ENCODE measurements around the gene RPS6KL1. TPM values are rescaled to one million over a fixed set of nuclear protein-coding genes. Genes with fewer than 3 reads are reported as not detected.

RPS6KL1 gene
- total and polyA plus RNA-seq, 2 experiments from 2014 or later, result 5.6 to 6.5 TPM

- Histone ChIP-seq H3K36me3 (ENCODE audit: insufficient read depth) (no peaks in the 10 kb centered on the region), H4K20me1 (replicated peaks; ENCODE audit: insufficient read depth) (no peaks in the 10 kb centered on the region), H3K27me3 (ENCODE audit: insufficient read depth) (no peaks in the 10 kb centered on the region), H3K4me1 (ENCODE audit: insufficient read depth) (no peaks in the 10 kb centered on the region), H3K9me2 (ENCODE audit: insufficient read depth) (no peaks in the 10 kb centered on the region), H3K27ac (ENCODE audit: low read depth) (no peak overlapping the region), H3F3A (replicated peaks; ENCODE audit: low read depth) (no peaks in the 10 kb centered on the region), H3K4me2 (no peak overlapping the region), H3K79me2 (replicated peaks; ENCODE audit: insufficient read depth) (no peaks in the 10 kb centered on the region), H2AFZ (no peak overlapping the region), H3K4me3 (no peak overlapping the region)
- H3K27ac Mint-ChIP-seq, result no peak overlapping the region
- TF ChIP-seq STAT1 (IDR thresholded peaks at IDR 0.05; ENCODE audit: unreplicated experiment) (no peak), ZNF331 (CRISPR knock-in tag; IDR thresholded peaks at IDR 0.05; ENCODE audit: low read depth) (no peak), REST (IDR thresholded peaks at IDR 0.05; ENCODE audit: unreplicated experiment) (no peak), JUNB (IDR thresholded peaks at IDR 0.05; ENCODE audit: unreplicated experiment) (no peak), ETS1 (IDR thresholded peaks at IDR 0.05) (no peak), EZH2 (IDR thresholded peaks at IDR 0.05; ENCODE audit: low read depth, unreplicated experiment) (no peak), ZNF114 (CRISPR knock-in tag; IDR thresholded peaks at IDR 0.05) (no peak), POLR2AphosphoS5 (IDR thresholded peaks at IDR 0.05; ENCODE audit: low read depth) (no peak), CTCF (conservative IDR thresholded peaks at IDR 0.05; ENCODE audit: low read depth in 2 of 2) (no peak), EZH2phosphoT487 (IDR thresholded peaks at IDR 0.05; ENCODE audit: unreplicated experiment) (no peak), NANOG (IDR thresholded peaks at IDR 0.05; ENCODE audit: borderline replicate concordance) (no peak), ZNF462 (CRISPR knock-in tag; IDR thresholded peaks at IDR 0.05) (no peak), CREB1 (CRISPR knock-in tag; IDR thresholded peaks at IDR 0.05; ENCODE audit: low read depth) (no peak)
- ATAC-seq (no peak), DNase-seq (ENCODE audit: low spot score) (no peak)
- no peak overlapping the region for H3K4me3 Mint-ChIP-seq
- peaks cover 2% of the 10 kb centered on the region; the same call in 1 of the 3 replicates for H3K4me1 Mint-ChIP-seq
- H3K9me3 Mint-ChIP-seq, result no peaks in the 10 kb centered on the region
- peaks cover 1% of the 10 kb centered on the region for H3K27me3 Mint-ChIP-seq (ENCODE audit: insufficient read depth, low read depth, poor library complexity)
- no peaks in the 10 kb centered on the region for H3K36me3 Mint-ChIP-seq (ENCODE audit: low read depth)
Measured at GRCh38 chr14:74865156-74865555, 57.9 kb downstream of the RPS6KL1 start.
